Endothelial cell of umbilical vein (primary cell): ENCODE data around the gene PTPRD. TPM values are rescaled to one million over a fixed set of nuclear protein-coding genes. Genes with fewer than 3 reads are reported as not detected.

ENCODE experiments used
- BruUV-seq: library from RNA; stranded (reverse); fragments of 400-500 nt; replicated peaks from 2 replicates; lab custom pipeline; 2021; lab: Mats Ljungman, UMichigan
- CTCF ChIA-PET: fragments of 300-600, 350-600 bp; sonication (Branson Sonifier 250); formaldehyde crosslinking; loops from one replicate; lab custom pipeline; 2021; ENCODE audit warnings: antibody characterized with exemption, inconsistent platforms; lab: Charles Lee
- POLR2A ChIA-PET: fragments of 300-600, 350-600 bp; sonication (Branson Sonifier 250); formaldehyde crosslinking; loops from one replicate; lab custom pipeline; 2021; ENCODE audit warnings: antibody characterized with exemption, inconsistent platforms; lab: Charles Lee
- DNase-seq: peaks from one replicate; pipeline ENCODE4 v3.0.0-alpha.2; 2011; ENCODE audit warnings: low read depth, low spot score
- FAIRE-seq: peaks from 2 replicates; lab custom pipeline; 2011; peaks lifted over from hg19 to GRCh38; lab: Jason Lieb, UNC
- H2AFZ ChIP-seq: 2 replicates; pipeline ENCODE4 v1.6.0; 2012; ENCODE audit warnings: low read depth, low read length, control low read depth, inconsistent platforms
- H3K27ac ChIP-seq: 2 replicates; pipeline ENCODE4 v1.5.1; 2011; ENCODE audit warnings: low read depth, mild to moderate bottlenecking, control low read depth, low read length, moderate library complexity; ENCODE audit not compliant: insufficient read depth
- H3K27me3 ChIP-seq, 2 experiments: 2 replicates each; pipeline versions ENCODE4 v1.6.0 to v1.6.1; 2011; ENCODE audit warnings: low read length in 2 of 2, mixed read lengths in 1 of 2; ENCODE audit not compliant: control insufficient read depth in 2 of 2, insufficient read depth in 2 of 2
- H3K36me3 ChIP-seq, 2 experiments: 2 replicates in 1 of 2; 3 replicates in 1 of 2; pipeline ENCODE4 v1.5.1; 2011; ENCODE audit warnings: low read length in 2 of 2, mild to moderate bottlenecking in 1 of 2, moderate library complexity in 1 of 2; ENCODE audit not compliant: control insufficient read depth in 2 of 2, insufficient read depth in 2 of 2; ENCODE audit errors: extremely low read depth in 1 of 2
- H3K4me1 ChIP-seq: 3 replicates; pipeline ENCODE4 v1.5.1; 2011; ENCODE audit warnings: mild to moderate bottlenecking, low read length; ENCODE audit not compliant: control insufficient read depth, insufficient read depth; ENCODE audit errors: extremely low read depth
- H3K4me2 ChIP-seq: 2 replicates; pipeline ENCODE4 v1.6.1; 2011; ENCODE audit warnings: low read length, control low read depth, mixed read lengths; ENCODE audit not compliant: insufficient read depth
- H3K4me3 ChIP-seq, 3 experiments: fragments of 200-600 bp in 1 of 3; sonication (generic), shearing (Covaris generic) in 1 of 3; replicated peaks in 1 of 3; 2 replicates each; pipeline ENCODE4 v1.5.1; 2011 to 2016; ENCODE audit warnings: control low read depth in 3 of 3, low read length in 3 of 3, mild to moderate bottlenecking in 2 of 3, inconsistent platforms in 1 of 3, low read depth in 1 of 3, moderate library complexity in 1 of 3; ENCODE audit not compliant: insufficient read depth in 1 of 3
- H3K79me2 ChIP-seq: 2 replicates; pipeline ENCODE4 v1.6.0; 2012; ENCODE audit warnings: low read length, inconsistent platforms; ENCODE audit not compliant: control insufficient read depth, insufficient read depth
- H3K9ac ChIP-seq: replicated peaks from 2 replicates; pipeline ENCODE3; 2011; ENCODE audit warnings: low read length, control low read depth; ENCODE audit not compliant: insufficient read depth; ENCODE audit errors: extremely low read depth
- H3K9me1 ChIP-seq: replicated peaks from 3 replicates; pipeline ENCODE4 v1.6.0; 2011; ENCODE audit warnings: mild to moderate bottlenecking, low read length; ENCODE audit not compliant: control insufficient read depth, insufficient read depth; ENCODE audit errors: extremely low read depth
- H3K9me3 ChIP-seq: replicated peaks from 2 replicates; pipeline ENCODE4 v1.5.1; 2012; ENCODE audit warnings: low read length, inconsistent platforms; ENCODE audit not compliant: control insufficient read depth, insufficient read depth
- H4K20me1 ChIP-seq: replicated peaks from 2 replicates; pipeline ENCODE3; 2011; ENCODE audit warnings: mild to moderate bottlenecking, low read length; ENCODE audit not compliant: control insufficient read depth, insufficient read depth; ENCODE audit errors: extremely low read depth
- CTCF ChIP-seq, 2 donors: IDR thresholded peaks; 1 replicate in 1 of 2; 2 replicates in 1 of 2; pipeline ENCODE4 v1.5.1; 2011; ENCODE audit warnings: low read length in 2 of 2, mild to moderate bottlenecking in 2 of 2, moderate library complexity in 2 of 2, control low read depth in 1 of 2, inconsistent platforms in 1 of 2, low read depth in 1 of 2; ENCODE audit not compliant: insufficient read depth in 1 of 2; ENCODE audit errors: extremely low read depth in 1 of 2
- EZH2 ChIP-seq: IDR thresholded peaks from 2 replicates; pipeline ENCODE4 v1.6.1; 2012; ENCODE audit warnings: borderline replicate concordance, low read depth, mild to moderate bottlenecking, moderate library complexity, low read length, inconsistent platforms; ENCODE audit not compliant: severe bottlenecking
- dilution Hi-C: fragments of 300-500 bp; cut with MboI; formaldehyde crosslinking; loops from one replicate; pipeline ENCODE4 v1.15.0; 2019; ENCODE audit warnings: low sequenced_read_pairs; ENCODE audit not compliant: extremely low pct_ligation_motif_present
- intact Hi-C: fragments of 100-400 bp; cut with micrococcal nuclease; formaldehyde crosslinking; loops from one replicate; pipeline ENCODE4 v1.10.0; 2022
- polyA plus RNA-seq, 4 experiments: library from polyadenylated mRNA; depleted of rRNA in 3 of 4; stranded (reverse) in 3 of 4; unstranded in 1 of 4; fragments of >200 nt; gene quantifications; 2 replicates each; pipeline versions ENCODE4 v1.2.1 to v1.2.3, GENCODE V29; 2011 to 2012; ENCODE audit warnings: missing spikeins in 1 of 4
- total RNA-seq: library from RNA; stranded (reverse); gene quantifications from 2 replicates; pipeline ENCODE4 v1.2.3, GENCODE V29; 2021

The PTPRD gene
- total and polyA plus RNA-seq, 2 donors (not counting 3 experiments of a cell fraction or from before 2014, with no cell fraction given): 5.5 to 5.7 TPM

- no peaks in the 10 kb centered on the region for H3K9me1 ChIP-seq
- FAIRE-seq (no peak), DNase-seq (peak; percentile 21)
- peak overlapping the region; percentile 18 for H3K9ac ChIP-seq
- H3K9me3 ChIP-seq: no peaks in the 10 kb centered on the region
- dilution Hi-C loops: no loop called here
- H4K20me1 ChIP-seq: no peaks in the 10 kb centered on the region
- BruUV-seq: no TSS peak
- TF ChIP-seq EZH2 (peak; percentile 15), CTCF (IDR thresholded peaks at IDR 0.05; ENCODE audit: extremely low read depth in 1 of 2, insufficient read depth in 1 of 2, low read depth in 1 of 2, low read length in 2 of 2) (no peak)
- peaks cover 13 to 22% of the 10 kb centered on the region in 2 experiments for H3K27me3 ChIP-seq
- no peaks in the 10 kb centered on the region for H3K36me3 ChIP-seq
- ChIA-PET POLR2A (no interaction called here), CTCF (interaction anchor here (1.0 kb wide), 1 partner anchor 457 kb away, joined by 3 read pairs; no protein-coding TSS in a partner anchor)
- intact Hi-C loops: loop anchor here (1.0 to 10.0 kb wide), 4 partner anchors 371 to 1288 kb away; partner anchors contain the start of gene DMAC1
- peaks cover 4% of the 10 kb centered on the region for H3K4me1 ChIP-seq
- peak overlapping the region; percentile 52 to 62 (median 59) for H3K4me3 ChIP-seq
- H2AFZ ChIP-seq: peak overlapping the region; percentile 41
- peak overlapping the region; percentile 54 for H3K4me2 ChIP-seq
- H3K79me2 ChIP-seq: no peaks in the 10 kb centered on the region
- H3K27ac ChIP-seq: no peak overlapping the region
Measured at GRCh38 chr9:8857926-8858595, 1754.7 kb downstream of the PTPRD start.
